ENCODE measurements around the gene FOXL3.
"Not testable (repeated sequence)": the region's sequence is repeated elsewhere in the genome, so short reads cannot be mapped to it uniquely, and the experiment has no call there.

FOXL3 gene

GRCh38 chr7:326809-327232 lies 36.9 kb downstream of the FOXL3 start:
- DNase-seq = no peak

GRCh38 chr7:327233-327931 lies 37.4 kb downstream of the FOXL3 start:
- no peak for DNase-seq

- no peak for DNase-seq
Measured at GRCh38 chr7:327991-328702, 38.2 kb downstream of the FOXL3 start.

GRCh38 chr7:329691-330281 lies 39.8 kb downstream of the FOXL3 start:
- DNase-seq = no peak

- DNase-seq = no peak
Measured at GRCh38 chr7:330511-331230, 40.7 kb downstream of the FOXL3 start.

GRCh38 chr7:332020-332517 lies 42.1 kb downstream of the FOXL3 start:
- no peak for DNase-seq

GRCh38 chr7:332646-333392 lies 42.8 kb downstream of the FOXL3 start:
- DNase-seq = peak; percentile 47

GRCh38 chr7:333393-333764 lies 43.4 kb downstream of the FOXL3 start:
- DNase-seq = no peak

- no peak for DNase-seq
Measured at GRCh38 chr7:334618-335357, 44.8 kb downstream of the FOXL3 start.

- DNase-seq = no peak
Measured at GRCh38 chr7:335358-336148, 45.6 kb downstream of the FOXL3 start.

GRCh38 chr7:336149-336533 lies 46.2 kb downstream of the FOXL3 start:
- not testable (repeated sequence) for DNase-seq

GRCh38 chr7:336810-337566 lies 47.0 kb downstream of the FOXL3 start:
- DNase-seq = no peak

- DNase-seq = no peak
Measured at GRCh38 chr7:337567-337951, 47.6 kb downstream of the FOXL3 start.

GRCh38 chr7:338295-339061 lies 48.5 kb downstream of the FOXL3 start:
- no peak for DNase-seq

GRCh38 chr7:339062-339342 lies 49.0 kb downstream of the FOXL3 start:
- DNase-seq = no peak

- DNase-seq = no peak
Measured at GRCh38 chr7:339696-340095, 49.7 kb downstream of the FOXL3 start.

- DNase-seq = no peak
Measured at GRCh38 chr7:340200-340937, 50.4 kb downstream of the FOXL3 start.
